HepG2 (cell line): ENCODE data around the gene MACROD2. TPM values are rescaled to one million over a fixed set of nuclear protein-coding genes. Genes with fewer than 3 reads are reported as not detected.
A peak's percentile ranks its signal among the peaks of the same experiment; 100 is the strongest.

Experiments
- CEBPB ChIP-seq: IDR thresholded peaks from 2 replicates; pipeline ENCODE4 v1.6.1; 2011; ENCODE audit warnings: low read depth, low read length, improper control_type of control experiment, borderline replicate concordance
- CREBL2 ChIP-seq: sonication (generic); formaldehyde crosslinking; IDR thresholded peaks from 2 replicates; pipeline ENCODE4 v1.8.1; 2023; ENCODE audit warnings: missing genetic modification reagents, mild to moderate bottlenecking, borderline replicate concordance
- FOXA1 ChIP-seq, 2 experiments: fragments of 450-650 bp in 1 of 2; sonication (generic) in 1 of 2; formaldehyde crosslinking in 1 of 2; IDR thresholded peaks; 2 replicates each; pipeline versions ENCODE4 v1.4.0 to v1.6.1; 2016 to 2020; ENCODE audit warnings: missing genetic modification reagents in 1 of 2
- FOXA3 ChIP-seq: IDR thresholded peaks from 2 replicates; pipeline ENCODE4 v1.6.1; 2016; ENCODE audit warnings: missing genetic modification reagents, missing compliant biosample characterization
- FOXO1 ChIP-seq: sonication (generic); formaldehyde crosslinking; IDR thresholded peaks from 2 replicates; pipeline ENCODE4 v1.4.0; 2020; ENCODE audit warnings: missing genetic modification reagents
- HES4 ChIP-seq: sonication (generic); formaldehyde crosslinking; IDR thresholded peaks from 2 replicates; pipeline ENCODE4 v1.9.0; 2021; ENCODE audit warnings: mild to moderate bottlenecking, missing genetic modification reagents, borderline replicate concordance
- KMT2A ChIP-seq: sonication (generic); formaldehyde crosslinking; IDR thresholded peaks from 2 replicates; pipeline ENCODE4 v1.4.0; 2020; ENCODE audit warnings: missing genetic modification reagents
- MAFF ChIP-seq: IDR thresholded peaks from 2 replicates; pipeline ENCODE4 v1.6.1; 2011; ENCODE audit warnings: low read depth, low read length, improper control_type of control experiment
- MYC ChIP-seq: sonication (generic); formaldehyde crosslinking; IDR thresholded peaks from 2 replicates; pipeline ENCODE4 v1.9.0; 2021; ENCODE audit warnings: missing genetic modification reagents, borderline replicate concordance
- PLSCR1 ChIP-seq: sonication (generic); formaldehyde crosslinking; IDR thresholded peaks from 2 replicates; pipeline ENCODE4 v1.5.0; 2020; ENCODE audit warnings: missing genetic modification reagents, mild to moderate bottlenecking, borderline replicate concordance
- SOX13 ChIP-seq, 3 experiments: fragments of 450-650 bp in 1 of 3; sonication (generic) in 1 of 3; formaldehyde crosslinking in 1 of 3; IDR thresholded peaks in 2 of 3; conservative IDR thresholded peaks in 1 of 3; 2 replicates each; pipeline versions ENCODE4 v1.5.0 to v1.6.1; 2016 to 2020; ENCODE audit warnings: antibody characterized with exemption in 1 of 3, mild to moderate bottlenecking in 1 of 3, missing compliant biosample characterization in 1 of 3, missing genetic modification reagents in 1 of 3, moderate library complexity in 1 of 3
- ZNF101 ChIP-seq: sonication (generic); formaldehyde crosslinking; IDR thresholded peaks from 2 replicates; pipeline ENCODE4 v1.4.0; 2020; ENCODE audit warnings: mild to moderate bottlenecking, low read depth, missing genetic modification reagents, borderline replicate concordance
- ZNF329 ChIP-seq: sonication (generic); formaldehyde crosslinking; IDR thresholded peaks from 2 replicates; pipeline ENCODE4 v1.9.0; 2021; ENCODE audit warnings: low read depth, mild to moderate bottlenecking, missing genetic modification reagents
- ZNF354B ChIP-seq: sonication (generic); formaldehyde crosslinking; IDR thresholded peaks from 2 replicates; pipeline ENCODE4 v1.8.0; 2022; ENCODE audit warnings: mild to moderate bottlenecking, missing genetic modification reagents
- ZNF367 ChIP-seq: sonication (generic); formaldehyde crosslinking; IDR thresholded peaks from 2 replicates; pipeline ENCODE4 v1.4.0; 2020; ENCODE audit warnings: missing genetic modification reagents, borderline replicate concordance
- ZNF558 ChIP-seq: sonication (generic); formaldehyde crosslinking; IDR thresholded peaks from 2 replicates; pipeline ENCODE4 v1.9.0; 2022; ENCODE audit warnings: mild to moderate bottlenecking, missing genetic modification reagents, borderline replicate concordance
- ZNF629 ChIP-seq: sonication (generic); formaldehyde crosslinking; conservative IDR thresholded peaks from 2 replicates; pipeline ENCODE4 v1.5.0; 2020; ENCODE audit warnings: missing genetic modification reagents
- ZNF644 ChIP-seq: IDR thresholded peaks from 2 replicates; pipeline ENCODE4 v1.6.1; 2016; ENCODE audit warnings: low read depth
- ZNF720 ChIP-seq: sonication (generic); formaldehyde crosslinking; IDR thresholded peaks from 2 replicates; pipeline ENCODE4 v1.4.0; 2020; ENCODE audit warnings: missing genetic modification reagents
- ZNF75D ChIP-seq: sonication (generic); formaldehyde crosslinking; IDR thresholded peaks from 2 replicates; pipeline ENCODE4 v1.8.1; 2023; ENCODE audit warnings: missing genetic modification reagents, mild to moderate bottlenecking, borderline replicate concordance
- ZSCAN12 ChIP-seq: sonication (generic); formaldehyde crosslinking; IDR thresholded peaks from 2 replicates; pipeline ENCODE4 v1.9.0; 2021; ENCODE audit warnings: mild to moderate bottlenecking, missing genetic modification reagents
- ZSCAN22 ChIP-seq: sonication (generic); formaldehyde crosslinking; IDR thresholded peaks from 2 replicates; pipeline ENCODE4 v1.4.0; 2020; ENCODE audit warnings: mild to moderate bottlenecking, missing genetic modification reagents
- ZSCAN30 ChIP-seq: sonication (generic); formaldehyde crosslinking; IDR thresholded peaks from 2 replicates; pipeline ENCODE4 v1.5.0; 2020; ENCODE audit warnings: mild to moderate bottlenecking, missing genetic modification reagents
- ZUFSP ChIP-seq: sonication (generic); formaldehyde crosslinking; IDR thresholded peaks from 2 replicates; pipeline ENCODE4 v1.9.0; 2021; ENCODE audit warnings: missing genetic modification reagents, mild to moderate bottlenecking, borderline replicate concordance
- polyA plus RNA-seq, 8 experiments: library from polyadenylated mRNA; depleted of rRNA in 3 of 8; stranded (reverse) in 7 of 8; unstranded in 1 of 8; fragments of >200 nt; fragmentation: Illumina TruSeq in 4 of 8; extraction: Trizol in 4 of 8; gene quantifications; 2 replicates each; pipeline versions ENCODE4 v1.2.1 to v1.2.3, GENCODE V29; 2011 to 2016; ENCODE audit warnings: low read depth in 4 of 8, missing spikeins in 1 of 8, mixed read lengths in 1 of 8; ENCODE audit not compliant: insufficient read depth in 1 of 8
- total RNA-seq, 5 experiments: library from RNA; depleted of rRNA; stranded (reverse); fragments of >200 nt; fragmentation: Illumina TruSeq; extraction: Trizol; gene quantifications; 2 replicates each; pipeline ENCODE4 v1.2.3, GENCODE V29; 2016; ENCODE audit warnings: low read depth in 1 of 5

MACROD2 gene
- total and polyA plus RNA-seq, 2 of the 13 experiments (the other 11 are each of a cell fraction or from before 2014, with no cell fraction given), result 0.13 to 0.51 TPM

GRCh38 chr20:14470231-14470899 lies 475.0 kb downstream of the MACROD2 start (continued):
- TF ChIP-seq MYC (no peak; the same call in 1 of the 2 replicates), ZNF75D (CRISPR knock-in tag) (no peak), ZNF367 (no peak), FOXA3 (peak; percentile 81), ZSCAN12 (CRISPR knock-in tag) (no peak), ZUFSP (CRISPR knock-in tag) (no peak), CREBL2 (CRISPR knock-in tag) (no peak), ZSCAN30 (no peak), HES4 (CRISPR knock-in tag) (no peak), SOX13 (IDR thresholded peaks at IDR 0.05) (no peak), SOX13 (CRISPR knock-in tag; conservative IDR thresholded peaks at IDR 0.05 in 1 of 2, IDR thresholded peaks at IDR 0.05 in 1 of 2) (0 out of 4 replicates have a peak, but pooled peaks of 1 of the 2 experiments have one; percentile 12), ZNF644 (CRISPR knock-in tag) (peak; percentile 90), ZNF720 (no peak), PLSCR1 (no peak), ZNF558 (CRISPR knock-in tag) (no peak), ZNF354B (CRISPR knock-in tag) (no peak), ZNF629 (no peak), FOXA1 (IDR thresholded peaks at IDR 0.05) (no peak), FOXA1 (CRISPR knock-in tag; IDR thresholded peaks at IDR 0.05) (peak; percentile 79), ZSCAN22 (CRISPR knock-in tag) (no peak), ZNF329 (CRISPR knock-in tag) (no peak), MAFF (0 out of 2 replicates have a peak, but pooled peaks have one; percentile 17), KMT2A (no peak), ZNF101 (CRISPR knock-in tag) (no peak), CEBPB (no peak), FOXO1 (no peak)
